Measurements from ENCODE around the gene CCER1.

Gene CCER1

DNA sequence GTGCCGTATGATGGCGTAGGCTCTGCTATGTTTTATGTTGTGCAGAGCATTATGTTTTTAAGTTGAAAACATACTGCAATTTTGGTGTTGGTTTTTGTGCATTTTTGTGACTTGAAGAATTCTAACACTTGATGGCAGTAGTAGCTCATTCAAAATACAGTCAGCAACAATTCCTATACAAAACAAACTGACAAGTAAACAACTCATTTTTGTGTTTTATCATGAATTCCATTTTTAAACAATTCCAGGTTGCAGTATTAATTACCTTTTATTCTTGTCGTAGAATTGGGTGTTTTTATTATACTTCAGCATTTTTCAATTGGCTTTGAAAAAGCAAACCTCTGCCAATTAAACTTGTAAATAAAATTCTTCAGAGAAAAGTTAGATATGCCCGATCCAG is 4.1 kb upstream of the CCER1 start:
- no peak overlapping the region for H2BK12ac ChIP-seq (ENCODE audit: low read length)

DNA sequence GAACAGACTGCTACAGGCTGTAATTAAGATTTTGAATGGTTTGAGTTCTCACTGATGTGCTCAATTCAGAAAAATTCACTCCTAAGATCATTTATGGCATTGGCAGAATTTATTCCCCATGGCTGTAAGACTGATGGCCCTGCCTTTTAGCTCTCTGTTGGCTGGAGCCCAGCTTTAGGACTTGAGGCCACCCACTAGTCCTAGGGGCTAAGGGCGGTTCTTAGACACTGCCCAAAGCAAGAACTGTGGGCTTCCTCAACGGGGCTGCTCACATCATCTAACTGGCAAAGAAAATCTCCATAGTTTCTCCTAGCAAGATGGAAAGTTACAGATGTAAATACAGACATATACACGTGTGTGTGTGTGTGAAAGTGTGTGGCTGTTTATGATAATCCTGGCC is 3.4 kb upstream of the CCER1 start:
- H3K4ac ChIP-seq (ENCODE audit: low read depth, low read length): no peak overlapping the region
- DNase-seq: no peak

More for the DNA sequence above, 4.1 kb upstream of the CCER1 start:
- Histone ChIP-seq H3K4me1 (ENCODE audit: control insufficient read depth in 1 of 2, insufficient read depth in 2 of 2, low read length in 2 of 2) (no peaks in the 10 kb centered on the region), H2BK120ac (ENCODE audit: insufficient read depth, low read length, poor library complexity) (no peak overlapping the region), H3K18ac (ENCODE audit: low read length) (no peak overlapping the region), H3K14ac (ENCODE audit: low read length) (no peak overlapping the region), H3K79me1 (ENCODE audit: low read length) (no peaks in the 10 kb centered on the region), H3K36me3 (ENCODE audit: control insufficient read depth in 1 of 2, insufficient read depth in 2 of 2, low read length in 2 of 2) (no peaks in the 10 kb centered on the region), H2AK5ac (ENCODE audit: low read length) (no peak overlapping the region), H3K4ac (ENCODE audit: low read depth, low read length) (no peak overlapping the region), H2AFZ (ENCODE audit: insufficient read depth, low read length, poor library complexity) (no peak overlapping the region), H3K27me3 (ENCODE audit: insufficient read depth, low read length) (no peaks in the 10 kb centered on the region), H4K91ac (ENCODE audit: low read depth, low read length) (no peak overlapping the region), H3K9me3 (ENCODE audit: insufficient read depth, low read depth, low read length) (peaks cover 4% of the 10 kb centered on the region), H3K27ac (ENCODE audit: low read depth, low read length) (no peak overlapping the region), H4K8ac (ENCODE audit: low read depth, low read length) (no peak overlapping the region), H3K9ac (ENCODE audit: low read length) (no peak overlapping the region), H3K4me2 (ENCODE audit: low read length) (no peak overlapping the region), H3K23ac (ENCODE audit: low read length) (no peak overlapping the region), H3K79me2 (ENCODE audit: control insufficient read depth, insufficient read depth, low read length, poor library complexity) (no peaks in the 10 kb centered on the region), H2BK5ac (ENCODE audit: low read depth, low read length, poor library complexity) (no peak overlapping the region), H4K12ac (ENCODE audit: low read depth, low read length) (no peak overlapping the region), H3K4me3 (ENCODE audit: low read depth, low read length) (no peak overlapping the region)
- DNase-seq: peak in 1 of 2 donors; percentile 5
- WGBS (ENCODE audit: extremely low coverage, insufficient coverage, insufficient read length): no CpG with 5 or more reads among the region's 4 CpGs

DNA sequence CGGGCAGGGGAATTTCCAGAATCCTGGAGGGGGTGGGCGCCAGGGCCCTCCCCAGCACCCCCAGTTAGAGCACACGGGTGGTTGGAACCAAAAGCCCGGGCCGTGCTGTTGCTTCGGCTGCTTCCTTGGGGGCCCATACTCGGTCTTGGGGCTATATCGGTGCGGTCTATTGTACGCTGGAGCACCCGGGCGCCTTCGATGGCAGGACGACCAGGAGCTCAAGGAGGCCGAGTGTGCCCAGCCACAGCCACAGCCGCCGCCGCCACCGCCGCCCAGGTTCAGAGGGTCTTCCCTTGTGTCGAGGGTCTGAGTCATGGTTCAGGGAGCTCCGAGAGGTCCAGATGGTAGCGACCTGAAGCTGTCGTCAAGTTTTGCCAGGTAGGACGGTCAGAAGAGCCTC is 548 bp downstream of the CCER1 start:
- Histone ChIP-seq H2AK5ac (ENCODE audit: low read length) (no peak overlapping the region), H3K4me3 (ENCODE audit: low read depth, low read length) (no peak overlapping the region), H3K14ac (ENCODE audit: low read length) (no peak overlapping the region), H2BK5ac (ENCODE audit: low read depth, low read length, poor library complexity) (no peak overlapping the region), H3K79me2 (ENCODE audit: control insufficient read depth, insufficient read depth, low read length, poor library complexity) (no peaks in the 10 kb centered on the region), H4K8ac (ENCODE audit: low read depth, low read length) (no peak overlapping the region), H3K9ac (ENCODE audit: low read length) (no peak overlapping the region), H2BK120ac (ENCODE audit: insufficient read depth, low read length, poor library complexity) (no peak overlapping the region), H3K9me3 (ENCODE audit: insufficient read depth, low read depth, low read length) (peaks cover 5% of the 10 kb centered on the region), H3K4me2 (ENCODE audit: low read length) (no peak overlapping the region), H4K12ac (ENCODE audit: low read depth, low read length) (no peak overlapping the region), H2AFZ (ENCODE audit: insufficient read depth, low read length, poor library complexity) (no peak overlapping the region), H2BK12ac (ENCODE audit: low read length) (no peak overlapping the region), H3K27ac (ENCODE audit: low read depth, low read length) (no peak overlapping the region), H3K23ac (ENCODE audit: low read length) (no peak overlapping the region), H3K18ac (ENCODE audit: low read length) (no peak overlapping the region), H3K27me3 (ENCODE audit: insufficient read depth, low read length) (no peaks in the 10 kb centered on the region), H3K4ac (ENCODE audit: low read depth, low read length) (no peak overlapping the region), H3K79me1 (ENCODE audit: low read length) (no peaks in the 10 kb centered on the region), H3K4me1 (ENCODE audit: control insufficient read depth in 1 of 2, insufficient read depth in 2 of 2, low read length in 2 of 2) (no peaks in the 10 kb centered on the region), H3K36me3 (ENCODE audit: control insufficient read depth in 1 of 2, insufficient read depth in 2 of 2, low read length in 2 of 2) (no peaks in the 10 kb centered on the region), H4K91ac (ENCODE audit: low read depth, low read length) (no peak overlapping the region)
- DNase-seq: no peak
- no CpG with 5 or more reads among the region's 25 CpGs for WGBS (ENCODE audit: extremely low coverage, insufficient coverage, insufficient read length)

More for the DNA sequence above, 3.4 kb upstream of the CCER1 start:
- no peak overlapping the region for H3K27ac ChIP-seq (ENCODE audit: low read depth, low read length)
- no peak overlapping the region for H2BK12ac ChIP-seq (ENCODE audit: low read length)
- no peaks in the 10 kb centered on the region for H3K79me2 ChIP-seq (ENCODE audit: control insufficient read depth, insufficient read depth, low read length, poor library complexity)
- no peak overlapping the region for H3K9ac ChIP-seq (ENCODE audit: low read length)
- H4K12ac ChIP-seq (ENCODE audit: low read depth, low read length): no peak overlapping the region
- H4K8ac ChIP-seq (ENCODE audit: low read depth, low read length): no peak overlapping the region
- H3K79me1 ChIP-seq (ENCODE audit: low read length): no peaks in the 10 kb centered on the region
- H2BK120ac ChIP-seq (ENCODE audit: insufficient read depth, low read length, poor library complexity): no peak overlapping the region
- no CpG with 5 or more reads among the region's 3 CpGs for WGBS (ENCODE audit: extremely low coverage, insufficient coverage, insufficient read length)
- peaks cover 5% of the 10 kb centered on the region for H3K9me3 ChIP-seq (ENCODE audit: insufficient read depth, low read depth, low read length)
- no peak overlapping the region for H2BK5ac ChIP-seq (ENCODE audit: low read depth, low read length, poor library complexity)
- H2AK5ac ChIP-seq (ENCODE audit: low read length): no peak overlapping the region
- no peak overlapping the region for H3K4me3 ChIP-seq (ENCODE audit: low read depth, low read length)
- H2AFZ ChIP-seq (ENCODE audit: insufficient read depth, low read length, poor library complexity): no peak overlapping the region
- no peaks in the 10 kb centered on the region for H3K36me3 ChIP-seq (ENCODE audit: control insufficient read depth in 1 of 2, insufficient read depth in 2 of 2, low read length in 2 of 2)
- H3K4me2 ChIP-seq (ENCODE audit: low read length): no peak overlapping the region
- H3K4me1 ChIP-seq (ENCODE audit: control insufficient read depth in 1 of 2, insufficient read depth in 2 of 2, low read length in 2 of 2): no peaks in the 10 kb centered on the region
- H4K91ac ChIP-seq (ENCODE audit: low read depth, low read length): no peak overlapping the region
- no peak overlapping the region for H3K23ac ChIP-seq (ENCODE audit: low read length)
- H3K14ac ChIP-seq (ENCODE audit: low read length): no peak overlapping the region
- H3K18ac ChIP-seq (ENCODE audit: low read length): no peak overlapping the region
- no peaks in the 10 kb centered on the region for H3K27me3 ChIP-seq (ENCODE audit: insufficient read depth, low read length)

DNA sequence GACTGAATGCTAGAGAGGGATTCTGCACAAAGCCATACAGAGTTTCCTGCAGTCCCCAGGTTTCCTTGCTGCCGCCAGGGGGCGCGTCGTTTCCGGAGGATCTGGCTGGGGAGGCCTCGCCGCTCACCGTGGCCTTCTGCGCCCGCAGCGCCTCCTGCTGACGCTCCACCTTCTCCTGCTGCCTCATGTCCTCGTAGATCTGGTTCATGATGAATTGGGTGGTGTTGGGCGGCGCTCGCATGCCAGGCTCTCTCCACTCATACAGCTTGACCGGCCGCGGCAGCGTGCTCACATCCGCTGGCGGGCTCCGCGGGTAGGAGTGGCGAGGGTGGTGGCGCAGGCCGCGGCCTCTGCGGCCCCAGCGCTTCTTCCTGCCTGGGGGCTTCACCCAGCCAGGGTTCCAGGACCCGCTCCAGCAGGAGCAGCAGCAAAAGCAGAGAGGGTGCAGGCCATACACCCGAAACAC is 987 bp downstream of the CCER1 start:
- peak; percentile 22 to 68 for DNase-seq
- no peak overlapping the region for H3K23ac ChIP-seq (ENCODE audit: low read length)

More for the DNA sequence above, 987 bp downstream of the CCER1 start:
- H2BK120ac ChIP-seq (ENCODE audit: insufficient read depth, low read length, poor library complexity): no peak overlapping the region
- peaks cover 5% of the 10 kb centered on the region for H3K9me3 ChIP-seq (ENCODE audit: insufficient read depth, low read depth, low read length)
- no peak overlapping the region for H4K8ac ChIP-seq (ENCODE audit: low read depth, low read length)
- H3K9ac ChIP-seq (ENCODE audit: low read length): no peak overlapping the region
- no peaks in the 10 kb centered on the region for H3K36me3 ChIP-seq (ENCODE audit: control insufficient read depth in 1 of 2, insufficient read depth in 2 of 2, low read length in 2 of 2)
- H4K91ac ChIP-seq (ENCODE audit: low read depth, low read length): no peak overlapping the region
- H2BK5ac ChIP-seq (ENCODE audit: low read depth, low read length, poor library complexity): no peak overlapping the region
- no peak overlapping the region for H3K18ac ChIP-seq (ENCODE audit: low read length)
- H3K4me1 ChIP-seq (ENCODE audit: control insufficient read depth in 1 of 2, insufficient read depth in 2 of 2, low read length in 2 of 2): no peaks in the 10 kb centered on the region
- no peak overlapping the region for H3K27ac ChIP-seq (ENCODE audit: low read depth, low read length)
- no peak overlapping the region for H3K14ac ChIP-seq (ENCODE audit: low read length)
- H3K79me2 ChIP-seq (ENCODE audit: control insufficient read depth, insufficient read depth, low read length, poor library complexity): no peaks in the 10 kb centered on the region
- no peak overlapping the region for H2AK5ac ChIP-seq (ENCODE audit: low read length)
- WGBS (ENCODE audit: extremely low coverage, insufficient coverage, insufficient read length): no CpG with 5 or more reads among the region's 32 CpGs
- no peak overlapping the region for H4K12ac ChIP-seq (ENCODE audit: low read depth, low read length)
- H3K4me2 ChIP-seq (ENCODE audit: low read length): no peak overlapping the region
- no peak overlapping the region for H2BK12ac ChIP-seq (ENCODE audit: low read length)
- H3K4ac ChIP-seq (ENCODE audit: low read depth, low read length): no peak overlapping the region
- no peaks in the 10 kb centered on the region for H3K27me3 ChIP-seq (ENCODE audit: insufficient read depth, low read length)
- no peaks in the 10 kb centered on the region for H3K79me1 ChIP-seq (ENCODE audit: low read length)
- peak overlapping the region; percentile 51 for H3K4me3 ChIP-seq (ENCODE audit: low read depth, low read length)
- H2AFZ ChIP-seq (ENCODE audit: insufficient read depth, low read length, poor library complexity): no peak overlapping the region
